T-helper 1 cell treated with Interleukin-12 subunit alpha and Interleukin-12 subunit beta and Interleukin-4 antibody, amounts not matched to agents 30 ng/mL and 1 ng/mL, for 36 hours (primary cell): ENCODE results near the gene LRRC28. TPM values are rescaled to one million over a fixed set of nuclear protein-coding genes. Genes with fewer than 3 reads are reported as not detected.
"Not testable (repeated sequence)": the region's sequence is repeated elsewhere in the genome, so short reads cannot be mapped to it uniquely, and the experiment has no call there.

Experiments used
- intact Hi-C: fragments of 100-400 bp; cut with micrococcal nuclease; formaldehyde crosslinking; loops from one replicate; pipeline ENCODE4 v1.15.1; 2024
- total RNA-seq: library from RNA; stranded (reverse); gene quantifications from 2 replicates; pipeline ENCODE4 v1.2.3, GENCODE V29; 2022

The LRRC28 gene
- total RNA-seq, 1 donor from 2014 or later, result 20.8 TPM

DNA sequence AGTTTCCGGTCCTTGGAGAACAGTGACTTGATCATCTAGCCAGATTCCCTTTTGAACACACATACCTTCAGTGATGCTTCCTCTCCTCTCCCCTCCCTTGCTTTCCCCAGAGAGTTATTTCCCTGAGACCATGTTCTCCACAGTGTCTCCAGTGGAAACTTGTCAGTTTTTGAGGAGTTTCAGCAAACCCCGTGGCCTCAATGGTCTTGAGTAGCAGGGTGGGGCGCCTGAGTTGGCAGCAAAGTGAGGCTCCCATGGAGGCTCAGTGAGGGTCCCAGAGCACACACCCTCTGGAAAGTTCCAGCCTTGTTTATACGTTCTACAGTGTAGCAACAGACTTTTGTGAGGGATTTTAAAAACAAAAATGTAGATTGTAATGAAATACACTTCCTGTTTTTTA, 135.1 kb downstream of the LRRC28 start:
- intact Hi-C loops, result loop anchor here (5.0 kb wide), 1 partner anchor 36 kb away; no protein-coding TSS in a partner anchor

DNA sequence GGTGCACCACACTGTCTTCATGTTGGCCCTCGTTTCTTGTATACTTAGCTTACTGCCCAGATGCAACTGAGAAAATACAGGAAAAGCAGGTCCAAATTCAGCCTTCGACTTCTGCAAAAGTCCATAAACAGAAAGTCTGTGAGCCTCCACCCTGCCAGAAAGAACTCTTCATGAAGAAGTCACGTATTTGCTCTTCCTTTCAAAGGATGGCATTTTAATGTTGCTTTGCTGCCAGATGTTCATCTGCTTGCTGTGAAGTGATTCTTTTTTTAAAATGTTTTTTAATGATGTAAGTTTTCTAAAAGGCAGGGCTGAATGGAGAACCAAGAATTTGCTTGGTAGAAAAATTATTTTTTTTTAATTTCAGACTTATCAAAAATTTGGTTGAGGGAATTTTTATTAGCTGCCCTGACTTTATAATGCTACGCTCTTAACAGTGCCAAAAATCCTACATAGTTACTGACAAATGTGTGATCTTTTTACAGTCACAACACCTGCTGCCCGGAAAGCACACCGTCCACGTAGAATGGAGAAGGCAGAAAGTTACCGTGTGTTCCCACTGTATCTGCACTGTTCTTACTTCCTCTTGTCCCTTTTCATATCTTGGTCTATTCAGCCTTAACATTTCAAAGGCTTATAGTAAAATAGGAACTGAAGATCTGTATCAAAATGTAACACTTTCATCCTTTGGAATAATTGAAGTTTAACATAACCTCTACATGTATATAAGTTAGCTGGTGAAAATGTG, 136.3 kb downstream of the LRRC28 start:
- intact Hi-C loops, result loop anchor here (5.0 kb wide), 1 partner anchor 35 kb away; no protein-coding TSS in a partner anchor

DNA sequence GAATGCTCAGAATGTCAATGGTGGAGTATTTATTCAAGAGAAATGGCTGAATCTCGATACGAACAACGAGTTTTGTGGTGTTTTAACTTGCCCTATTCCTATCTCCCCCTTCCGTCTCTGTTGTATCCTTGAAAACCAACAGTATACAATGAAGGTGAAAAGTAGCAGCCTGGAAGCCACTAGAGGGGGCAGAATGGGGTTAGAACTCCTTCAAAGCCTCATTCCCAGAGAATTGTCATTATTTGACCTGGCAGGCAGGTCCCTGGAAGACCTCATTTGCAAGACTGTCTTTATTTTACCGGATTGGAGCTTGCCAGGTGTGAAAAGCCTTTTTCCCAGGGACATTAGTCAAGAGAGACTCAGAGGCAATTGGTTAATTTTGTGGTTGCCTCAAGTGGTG, 139.4 kb downstream of the LRRC28 start:
- intact Hi-C loops, result no loop called here

DNA sequence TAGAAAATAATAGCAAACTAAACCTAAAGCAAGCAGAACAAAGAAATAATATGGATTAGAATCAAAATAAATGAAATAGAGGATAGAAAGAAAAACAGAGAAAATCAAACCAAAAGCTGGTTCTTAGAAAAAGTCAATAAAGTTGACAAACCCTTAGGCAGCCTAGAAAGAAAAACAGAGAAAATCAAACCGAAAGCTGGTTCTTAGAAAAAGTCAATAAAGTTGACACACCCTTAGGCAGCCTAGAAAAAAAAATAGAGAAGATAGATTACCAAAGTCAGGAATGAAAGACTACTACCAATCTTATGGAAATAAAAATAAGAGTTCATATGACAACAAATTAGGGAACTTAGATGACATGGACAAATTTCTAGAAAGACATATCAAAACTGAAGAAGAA, 142.4 kb downstream of the LRRC28 start:
- intact Hi-C loops, result no loop called here

DNA sequence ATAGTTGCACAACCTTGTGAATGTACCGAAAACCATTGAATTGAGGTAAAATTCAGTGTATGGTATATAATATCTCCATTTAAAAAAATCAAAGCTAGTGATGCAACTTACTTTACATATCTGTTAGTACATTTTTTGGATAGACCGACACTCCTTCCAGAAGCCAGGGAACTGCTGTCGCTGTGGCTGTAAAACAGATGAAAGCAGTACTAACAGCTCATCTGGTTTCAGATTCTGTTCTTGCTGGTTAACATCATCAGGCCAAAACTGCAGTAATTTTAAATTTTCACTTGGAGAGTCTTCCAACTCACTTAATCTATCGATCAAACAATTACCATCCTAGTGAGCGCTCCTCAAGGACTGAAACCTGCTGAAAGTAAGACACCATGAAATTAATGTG, 145.1 kb downstream of the LRRC28 start:
- intact Hi-C loops, result no loop called here

DNA sequence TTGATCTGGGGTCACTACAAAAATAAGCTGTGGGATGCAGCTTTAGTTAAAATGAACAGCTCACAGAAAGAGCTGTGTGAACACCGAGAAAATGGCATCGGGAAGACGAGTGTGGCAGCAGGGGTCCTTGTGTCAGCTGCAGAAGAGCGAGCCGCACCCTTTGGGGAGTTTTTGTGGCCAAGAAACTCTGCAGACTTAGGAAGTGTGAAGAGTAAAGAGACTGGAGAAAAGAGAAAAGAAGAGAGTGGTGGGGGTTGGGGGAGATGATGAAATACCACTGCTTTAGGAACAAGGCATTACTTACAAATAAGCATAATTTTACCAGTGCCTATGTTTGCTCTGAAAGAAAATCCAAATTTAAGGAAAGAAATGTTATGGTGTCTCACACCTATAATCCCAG, 147.8 kb downstream of the LRRC28 start:
- intact Hi-C loops, result no loop called here

DNA sequence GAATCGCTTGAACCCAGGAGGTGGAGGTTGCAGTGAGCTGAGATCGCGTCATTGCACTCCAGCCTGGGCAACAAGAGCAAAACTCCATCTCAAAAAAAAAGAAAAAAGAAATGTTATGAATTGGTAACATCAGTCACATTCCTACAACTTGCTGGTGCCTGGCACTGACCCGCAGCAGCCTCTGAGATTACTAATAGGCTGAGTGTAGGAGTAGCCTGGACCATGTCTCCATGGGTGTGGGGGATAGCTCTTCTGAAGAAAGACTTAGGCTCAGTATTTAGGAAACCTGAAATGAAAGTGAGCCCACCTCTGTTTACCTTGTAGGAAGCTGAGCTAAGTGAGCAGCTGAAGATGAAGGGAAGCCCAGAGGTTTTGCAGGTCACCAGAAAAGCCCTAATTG, 148.3 kb downstream of the LRRC28 start:
- intact Hi-C loops, result no loop called here

DNA sequence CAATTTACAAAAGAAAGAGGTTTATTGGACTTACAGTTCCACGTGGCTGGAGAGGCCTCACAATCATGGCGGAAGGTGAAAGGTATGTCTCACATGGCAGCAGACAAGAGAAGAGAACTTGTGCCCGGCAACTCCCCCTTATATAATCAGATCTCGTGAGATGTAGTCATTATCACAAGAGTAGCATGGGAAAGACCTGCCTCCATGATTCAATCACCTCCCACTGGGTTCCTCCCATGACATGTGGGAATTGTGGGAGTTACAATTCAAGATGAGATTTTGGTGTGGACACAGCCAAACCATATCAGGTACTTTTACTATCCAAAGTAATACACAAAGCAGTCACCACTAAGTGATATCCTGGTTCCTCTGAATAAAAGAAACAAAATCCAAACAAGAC, 149.9 kb downstream of the LRRC28 start:
- intact Hi-C loops, result not testable (repeated sequence)

DNA sequence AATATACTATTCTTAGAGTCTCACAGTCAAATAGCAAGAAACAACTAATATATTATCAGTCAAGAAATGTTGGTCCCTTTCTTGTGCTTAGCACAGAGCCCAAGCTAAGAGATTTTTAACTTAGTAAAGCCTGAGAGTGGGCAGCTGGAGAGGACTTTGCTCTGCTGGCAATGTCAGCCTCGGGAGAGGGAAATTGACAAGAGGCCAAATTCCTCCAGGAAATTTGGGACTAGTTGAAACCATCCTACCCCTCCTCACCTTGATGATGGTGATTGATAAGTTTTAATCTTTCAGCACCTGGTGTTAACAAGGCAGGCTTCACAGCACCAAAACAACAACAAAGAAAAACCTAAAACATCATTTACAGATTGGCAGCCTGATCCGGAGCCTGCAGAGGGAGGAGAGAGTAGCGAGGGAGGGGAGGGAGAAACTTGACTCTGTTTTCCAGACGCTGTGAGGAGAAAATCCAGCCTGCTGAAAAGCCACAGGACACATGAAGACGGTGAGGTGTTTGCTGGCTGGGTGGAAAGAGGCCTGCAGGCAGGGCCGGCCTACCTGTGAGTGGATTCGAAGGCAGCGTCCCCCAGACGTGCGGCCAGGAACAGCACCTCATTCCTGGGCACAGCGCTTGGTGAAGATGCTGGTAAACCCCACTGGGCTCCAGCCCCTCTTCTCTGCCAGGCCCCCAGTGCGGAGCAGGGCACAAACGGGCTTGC, 150.9 kb downstream of the LRRC28 start:
- intact Hi-C loops, result no loop called here

DNA sequence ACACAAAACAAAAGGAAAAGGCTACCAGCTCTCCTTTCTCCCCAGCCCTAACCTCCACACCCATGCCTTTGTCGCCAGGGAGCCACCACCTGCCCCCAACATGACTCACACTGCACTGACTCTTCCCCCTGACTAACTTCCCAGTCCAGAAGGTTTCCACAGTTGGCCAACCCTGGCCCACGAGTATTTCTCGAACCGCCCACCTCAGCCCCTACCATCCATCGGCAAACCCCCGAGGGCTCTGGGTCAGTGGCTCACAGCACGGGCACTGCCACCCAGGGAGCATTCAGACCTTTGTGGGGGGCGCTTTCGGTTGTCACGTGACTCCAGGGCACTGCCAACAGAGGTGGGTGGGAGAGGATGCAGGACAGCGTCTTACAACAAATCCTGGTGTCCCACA, 152.3 kb downstream of the LRRC28 start:
- intact Hi-C loops, result no loop called here

DNA sequence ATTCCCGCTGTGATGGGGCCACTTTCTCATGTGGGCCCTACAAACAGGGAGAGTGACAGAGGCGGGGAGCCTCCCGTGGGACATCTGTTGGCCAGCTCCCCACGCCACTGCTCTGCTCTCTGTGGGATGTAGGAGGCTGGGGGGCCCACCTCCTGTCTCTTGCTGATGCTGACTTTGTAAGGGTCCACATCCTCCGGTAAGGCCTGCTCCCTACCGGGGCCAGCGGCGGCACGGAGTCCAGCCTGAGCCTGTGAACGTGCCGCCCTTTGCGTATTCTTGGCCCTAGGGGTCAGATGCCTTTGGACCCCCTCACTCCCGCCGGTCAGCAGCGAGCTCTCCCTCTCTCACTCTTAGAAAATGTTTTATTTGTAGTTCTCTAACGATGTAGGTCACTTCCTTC, 153.2 kb downstream of the LRRC28 start:
- intact Hi-C loops, result no loop called here

DNA sequence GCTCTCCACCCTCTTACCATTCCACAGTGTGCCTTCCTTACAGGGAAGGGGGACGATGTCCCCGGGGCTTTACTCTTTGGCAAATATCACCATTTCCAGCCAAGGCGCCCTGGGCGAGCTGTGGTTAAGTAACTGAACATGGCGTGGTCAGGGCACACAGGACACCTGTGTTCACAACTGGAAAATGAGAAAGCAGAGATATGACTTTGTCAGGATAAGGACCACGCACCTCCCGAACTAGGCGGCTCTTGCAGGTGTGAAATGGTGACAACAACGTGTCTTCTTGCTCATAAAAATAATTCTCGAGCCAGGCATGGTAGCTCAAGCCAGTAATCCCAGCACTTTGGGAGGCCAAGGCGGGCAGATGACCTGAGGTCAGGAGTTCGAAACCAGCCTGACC, 154.8 kb downstream of the LRRC28 start:
- intact Hi-C loops, result no loop called here

DNA sequence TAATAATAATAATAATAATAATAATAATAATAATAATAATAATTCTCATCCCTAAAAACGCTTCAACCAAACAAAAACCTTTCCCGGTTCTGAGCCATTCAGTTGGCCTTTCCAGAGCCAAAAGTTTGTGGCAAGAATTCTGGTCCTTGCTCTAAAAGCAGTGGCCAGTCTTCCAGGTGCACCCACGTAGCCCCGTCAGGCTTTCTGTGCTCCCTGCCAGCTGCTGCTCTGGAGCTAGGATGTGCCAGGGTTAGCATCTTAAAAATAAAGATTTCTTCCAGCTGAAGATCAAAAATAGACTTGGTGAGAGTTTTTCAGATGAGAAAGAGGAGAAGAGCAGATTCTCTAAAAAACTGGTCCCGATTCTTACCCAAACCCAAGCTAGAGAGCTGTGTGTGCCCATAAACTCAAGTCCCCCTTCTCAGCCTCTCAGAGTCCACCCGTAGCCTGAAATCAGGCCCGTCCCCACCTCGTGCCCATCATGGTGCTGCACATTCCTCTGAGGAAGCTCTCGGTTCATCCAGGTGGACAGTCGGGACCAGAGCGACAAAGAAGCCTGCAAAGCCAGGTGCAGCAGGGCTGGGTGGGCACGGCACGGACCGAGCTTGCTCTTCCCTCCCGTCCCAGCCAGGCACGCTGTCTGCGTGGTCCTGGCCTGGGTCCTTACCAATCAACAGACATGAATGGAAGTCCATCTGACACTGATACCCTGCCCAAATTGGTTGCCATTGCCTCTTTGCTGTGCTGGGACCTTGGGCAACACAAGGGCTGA, 155.6 kb downstream of the LRRC28 start:
- intact Hi-C loops, result no loop called here

DNA sequence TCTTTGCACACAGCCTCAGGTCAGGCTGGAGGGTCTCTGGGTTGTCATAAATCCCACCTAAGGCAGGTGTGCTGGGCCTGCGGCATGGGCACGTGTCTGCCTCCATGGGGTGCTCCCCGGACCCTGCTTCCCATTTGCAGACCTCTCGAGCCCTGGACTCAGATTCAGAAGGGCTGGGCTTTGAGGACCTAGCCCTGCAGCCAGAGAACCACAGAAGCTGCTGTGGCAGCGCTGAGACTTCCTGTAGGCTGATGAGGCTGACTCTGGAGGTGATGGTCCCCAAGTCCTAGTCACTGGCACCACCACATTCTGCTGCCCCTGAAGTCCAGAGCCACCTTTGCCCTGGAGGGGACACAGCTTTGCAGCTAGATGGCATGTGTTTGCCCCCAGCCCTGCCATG, 156.4 kb downstream of the LRRC28 start:
- intact Hi-C loops, result no loop called here

DNA sequence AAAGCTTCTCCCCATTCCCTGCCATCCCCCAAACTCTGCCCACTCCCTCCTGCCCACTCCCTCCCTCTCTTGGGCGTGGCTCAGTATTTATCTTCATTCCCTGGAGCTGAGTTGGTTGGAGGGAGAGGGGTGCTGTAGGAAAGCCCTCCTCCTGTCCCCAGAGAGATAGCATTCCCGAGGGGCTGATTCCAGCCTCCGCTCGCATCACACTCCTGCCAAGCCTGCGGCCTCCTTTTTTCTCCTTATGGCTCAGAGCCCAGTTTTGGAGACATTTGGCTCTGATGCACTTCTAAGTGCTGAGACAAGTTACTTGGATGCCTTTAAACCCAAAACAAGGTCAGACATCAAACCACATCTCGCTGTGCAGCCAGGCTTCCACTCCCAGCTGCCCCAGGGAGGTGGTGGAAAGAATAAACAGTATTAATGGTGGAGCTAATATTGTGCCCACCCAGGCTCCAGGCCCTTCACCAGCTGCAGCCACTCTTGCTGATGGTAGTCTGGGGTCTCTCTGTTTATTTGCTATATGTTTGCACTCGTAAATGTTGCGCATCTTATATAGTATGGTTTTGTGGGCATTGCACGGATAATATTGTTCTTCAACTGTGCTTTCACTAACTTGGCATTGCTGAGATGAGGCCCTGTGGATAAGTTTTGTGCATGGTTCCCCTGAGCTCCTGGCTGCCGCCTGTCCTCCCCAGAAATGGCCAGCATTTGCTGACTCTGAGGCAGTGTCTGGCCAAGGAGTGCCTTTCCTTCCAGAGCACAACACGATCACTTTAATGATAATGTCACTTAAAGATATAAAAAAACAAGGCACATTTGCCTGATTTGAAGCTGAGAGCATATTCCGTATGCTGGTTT, 157.2 kb downstream of the LRRC28 start:
- intact Hi-C loops, result no loop called here

DNA sequence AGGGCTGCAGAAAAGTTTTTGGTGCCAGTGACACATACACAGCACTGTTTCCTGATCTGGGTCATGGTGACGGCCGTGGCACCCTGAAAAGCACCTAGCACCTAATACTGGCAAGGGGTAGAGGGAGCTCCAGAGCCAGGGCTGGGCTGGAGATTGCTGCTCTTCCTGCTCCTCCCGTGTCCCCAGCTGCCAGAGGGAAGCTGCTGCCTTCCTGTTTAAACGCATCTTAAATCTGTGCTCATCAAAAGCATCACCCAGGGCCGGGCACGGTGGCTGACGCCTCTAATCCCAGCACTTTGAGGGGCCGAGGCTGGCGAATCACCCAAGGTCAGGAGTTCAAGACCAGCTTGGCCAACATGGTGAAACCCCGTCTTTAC, 157.8 kb downstream of the LRRC28 start:
- intact Hi-C loops, result no loop called here

DNA sequence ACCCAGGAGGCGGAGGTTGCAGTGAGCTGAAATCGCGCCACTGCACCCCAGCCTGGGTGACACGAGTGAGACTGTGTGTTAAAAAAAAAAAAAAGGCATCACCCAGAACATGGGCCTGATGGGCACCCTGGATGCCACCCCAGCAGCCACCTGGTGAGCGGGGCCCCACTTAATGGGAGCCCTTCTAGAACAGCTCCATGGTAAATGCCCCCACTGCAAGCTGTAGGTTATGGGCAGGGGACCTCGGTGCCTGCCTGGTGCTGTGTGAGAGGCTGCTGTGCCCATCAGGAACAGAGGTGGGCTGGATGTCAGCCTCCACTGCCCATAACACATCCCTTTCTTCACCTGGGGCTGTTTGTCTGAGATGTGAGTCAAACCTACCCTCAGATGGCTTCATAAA, 158.3 kb downstream of the LRRC28 start:
- intact Hi-C loops, result no loop called here

DNA sequence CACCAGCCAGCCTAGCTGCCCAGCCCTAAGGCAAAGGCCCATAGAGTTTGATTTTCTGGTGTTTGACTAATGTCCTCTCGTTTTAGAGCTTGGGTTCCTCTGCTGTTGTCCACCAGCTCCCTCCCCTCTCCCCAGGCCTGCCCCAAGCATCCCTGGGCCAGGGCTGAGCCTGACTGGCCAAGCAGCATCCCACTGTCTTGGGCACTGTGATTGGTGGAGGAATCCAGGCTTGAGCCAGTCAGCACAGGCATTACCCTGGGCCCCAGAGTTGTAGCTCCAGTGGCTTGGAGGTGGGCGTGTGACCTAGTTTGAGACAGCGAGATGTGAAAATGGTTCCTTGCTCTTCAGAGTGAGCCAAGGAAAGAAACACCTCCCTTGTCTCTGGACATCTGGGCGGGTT, 159.2 kb downstream of the LRRC28 start:
- intact Hi-C loops, result no loop called here

DNA sequence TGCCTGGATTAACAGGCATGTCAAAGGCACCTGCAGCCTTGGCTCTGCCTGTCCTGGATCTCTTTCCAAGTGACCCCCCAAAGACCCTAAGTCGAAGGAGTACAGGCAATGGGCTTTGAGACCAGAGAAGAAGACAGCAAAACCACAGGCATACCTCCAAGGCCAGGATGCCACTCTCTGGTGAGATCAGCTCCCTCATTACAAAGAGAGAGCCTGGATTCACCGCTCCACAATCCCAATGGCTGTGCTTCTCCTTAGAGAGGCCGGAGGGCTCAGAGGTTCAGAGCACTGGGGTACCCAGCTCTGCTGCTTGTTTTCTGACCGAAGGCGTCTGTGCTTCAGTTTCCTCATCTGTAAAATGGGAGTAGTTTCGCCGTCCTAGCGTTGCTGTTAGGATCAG, 160.0 kb downstream of the LRRC28 start:
- intact Hi-C loops, result no loop called here

DNA sequence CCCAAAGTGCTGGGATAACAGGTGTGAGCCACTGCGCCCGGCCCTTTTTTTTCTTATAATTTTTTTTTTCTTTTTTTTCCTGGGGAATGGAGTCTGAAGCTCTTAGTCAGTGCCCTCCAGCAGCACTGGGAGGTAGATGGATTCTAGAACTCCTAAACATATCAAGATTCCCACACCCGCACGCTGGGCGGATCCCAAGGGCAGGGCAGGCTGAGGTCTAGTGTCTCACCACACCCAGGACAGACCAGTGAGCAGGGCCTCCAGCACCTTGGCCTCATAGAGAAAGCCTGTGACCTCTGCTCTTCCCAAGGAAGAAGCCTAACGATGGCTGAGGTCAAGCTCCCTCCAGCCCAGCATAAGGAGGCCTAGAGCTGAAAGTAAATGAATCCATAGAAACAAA, 160.8 kb downstream of the LRRC28 start:
- intact Hi-C loops, result no loop called here

DNA sequence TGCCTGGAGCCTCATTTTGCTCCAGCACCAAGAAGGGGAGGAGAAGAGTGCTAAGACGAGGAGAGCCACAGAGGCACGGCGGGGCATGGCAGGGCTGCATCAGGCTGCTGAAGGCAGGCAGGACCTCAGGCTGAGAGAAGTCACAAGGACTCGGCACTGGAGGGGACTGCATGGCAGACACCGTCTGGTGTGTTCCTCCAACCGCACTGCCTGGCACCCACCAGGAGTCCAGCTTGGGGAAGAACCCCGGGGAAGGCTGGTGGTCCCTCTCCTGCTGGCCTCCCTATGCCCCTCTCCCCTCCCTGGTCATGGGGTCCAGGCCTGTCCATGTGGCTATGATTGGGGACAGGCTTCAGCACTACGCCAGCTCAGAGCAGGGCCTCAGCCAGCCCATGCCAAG, 161.3 kb downstream of the LRRC28 start:
- intact Hi-C loops, result no loop called here
